Measurements from ENCODE around the gene KPNA5. TPM values are rescaled to one million over a fixed set of nuclear protein-coding genes. Genes with fewer than 3 reads are reported as not detected.
"Not testable (repeated sequence)": the region's sequence is repeated elsewhere in the genome, so short reads cannot be mapped to it uniquely, and the experiment has no call there.

The KPNA5 gene
- total RNA-seq, 2 donors from 2014 or later: 10.4 to 20.1 TPM

GRCh38 chr6:116661594-116661993 lies 19.4 kb upstream of the KPNA5 start:
- Mint-ChIP-seq H3K4me1 (peaks cover 8% of the 10 kb centered on the region), H3K27me3 (ENCODE audit: insufficient read depth) (no peaks in the 10 kb centered on the region), H3K4me3 (no peak overlapping the region), H3K27ac (no peak overlapping the region), H3K36me3 (ENCODE audit: low read depth) (peaks cover 17% of the 10 kb centered on the region), H3K9me3 (no peaks in the 10 kb centered on the region)
- H3K36me3 ChIP-seq (ENCODE audit: control insufficient read depth, insufficient read depth, low read length): peaks cover 35% of the 10 kb centered on the region
- no peaks in the 10 kb centered on the region for H3K27me3 ChIP-seq (ENCODE audit: control insufficient read depth, insufficient read depth, low read length, poor library complexity, severe bottlenecking)
- no peak overlapping the region for H3K4me3 ChIP-seq (ENCODE audit: low read length)
- H3K4me1 ChIP-seq (ENCODE audit: control insufficient read depth, insufficient read depth, low read length): no peaks in the 10 kb centered on the region
- H3K9me3 ChIP-seq (ENCODE audit: control insufficient read depth, low read length): no peaks in the 10 kb centered on the region
- no peak overlapping the region for H3K27ac ChIP-seq (ENCODE audit: low read depth, low read length)
- DNase-seq: no peak
- no peak overlapping the region for H3K9ac ChIP-seq (ENCODE audit: extremely low read depth, low read length, poor library complexity, severe bottlenecking)
- no peak for TF ChIP-seq CTCF (conservative IDR thresholded peaks at IDR 0.05)

- H3K4me1 Mint-ChIP-seq: peaks cover 13% of the 10 kb centered on the region
- Histone ChIP-seq H3K4me3 (ENCODE audit: low read length) (no peak overlapping the region), H3K4me1 (ENCODE audit: control insufficient read depth, insufficient read depth, low read length) (no peaks in the 10 kb centered on the region), H3K9ac (ENCODE audit: extremely low read depth, low read length, poor library complexity, severe bottlenecking) (no peak overlapping the region), H3K9me3 (ENCODE audit: control insufficient read depth, low read length) (no peaks in the 10 kb centered on the region), H3K27me3 (ENCODE audit: control insufficient read depth, insufficient read depth, low read length, poor library complexity, severe bottlenecking) (no peaks in the 10 kb centered on the region), H3K27ac (ENCODE audit: low read depth, low read length) (no peak overlapping the region), H3K36me3 (ENCODE audit: control insufficient read depth, insufficient read depth, low read length) (peaks cover 31% of the 10 kb centered on the region)
- no peak for TF ChIP-seq CTCF (conservative IDR thresholded peaks at IDR 0.05)
- no peak for DNase-seq
- H3K9me3 Mint-ChIP-seq: no peaks in the 10 kb centered on the region
- H3K36me3 Mint-ChIP-seq (ENCODE audit: low read depth): peaks cover 16% of the 10 kb centered on the region
- no peak overlapping the region for H3K4me3 Mint-ChIP-seq
- WGBS, 2 experiments (ENCODE audit: insufficient coverage in 1 of 2, insufficient read length in 1 of 2): 89 to 97% methylated on average over 1 of the region's 1 CpG
- no peaks in the 10 kb centered on the region for H3K27me3 Mint-ChIP-seq (ENCODE audit: insufficient read depth)
- no peak overlapping the region for H3K27ac Mint-ChIP-seq
These were observed 18.8 kb upstream of the KPNA5 start for GRCh38 chr6:116662202-116662601.

- Mint-ChIP-seq H3K36me3 (ENCODE audit: low read depth) (peaks cover 7% of the 10 kb centered on the region), H3K4me3 (no peak overlapping the region), H3K9me3 (no peaks in the 10 kb centered on the region), H3K4me1 (peaks cover 18% of the 10 kb centered on the region), H3K27ac (no peak overlapping the region), H3K27me3 (ENCODE audit: insufficient read depth) (no peaks in the 10 kb centered on the region)
- H3K9ac ChIP-seq (ENCODE audit: extremely low read depth, low read length, poor library complexity, severe bottlenecking): no peak overlapping the region
- no peaks in the 10 kb centered on the region for H3K27me3 ChIP-seq (ENCODE audit: control insufficient read depth, insufficient read depth, low read length, poor library complexity, severe bottlenecking)
- H3K36me3 ChIP-seq (ENCODE audit: control insufficient read depth, insufficient read depth, low read length): peaks cover 20% of the 10 kb centered on the region
- no peak overlapping the region for H3K4me3 ChIP-seq (ENCODE audit: low read length)
- no peak for DNase-seq
- no peaks in the 10 kb centered on the region for H3K4me1 ChIP-seq (ENCODE audit: control insufficient read depth, insufficient read depth, low read length)
- no peak overlapping the region for H3K27ac ChIP-seq (ENCODE audit: low read depth, low read length)
- no peak for TF ChIP-seq CTCF (conservative IDR thresholded peaks at IDR 0.05)
- WGBS, 2 experiments (ENCODE audit: insufficient coverage in 1 of 2, insufficient read length in 1 of 2): 95 to 100% methylated on average over 3 of the region's 3 CpGs
- H3K9me3 ChIP-seq (ENCODE audit: control insufficient read depth, low read length): no peaks in the 10 kb centered on the region
These were observed 17.7 kb upstream of the KPNA5 start for GRCh38 chr6:116663308-116663707.

- Mint-ChIP-seq H3K27ac (peak overlapping the region; percentile 78), H3K4me1 (peaks cover 18% of the 10 kb centered on the region)
- H3K27ac ChIP-seq (ENCODE audit: low read depth, low read length); H3K27me3 ChIP-seq (ENCODE audit: control insufficient read depth, insufficient read depth, low read length, poor library complexity, severe bottlenecking); H3K27me3 Mint-ChIP-seq (ENCODE audit: insufficient read depth); H3K9me3 Mint-ChIP-seq; H3K4me3 ChIP-seq (ENCODE audit: low read length); H3K9me3 ChIP-seq (ENCODE audit: control insufficient read depth, low read length); H3K4me1 ChIP-seq (ENCODE audit: control insufficient read depth, insufficient read depth, low read length); DNase-seq; H3K9ac ChIP-seq (ENCODE audit: extremely low read depth, low read length, poor library complexity, severe bottlenecking); H3K36me3 Mint-ChIP-seq (ENCODE audit: low read depth); H3K4me3 Mint-ChIP-seq: not testable (repeated sequence)
- WGBS, 2 experiments (ENCODE audit: insufficient coverage in 1 of 2, insufficient read length in 1 of 2): 84 to 100% methylated on average over 1 to 2 of the region's 2 CpGs
- H3K36me3 ChIP-seq (ENCODE audit: control insufficient read depth, insufficient read depth, low read length): peaks cover 14% of the 10 kb centered on the region
These were observed 16.8 kb upstream of the KPNA5 start for GRCh38 chr6:116664169-116664568.
